ENCODE data around the gene PRDM16.

- no peak for TF ChIP-seq POLR2A (IDR thresholded peaks at IDR 0.05)
- TF ChIP-seq CTCF (IDR thresholded peaks at IDR 0.05), result no peak
These were observed 410.7 kb downstream of the PRDM16 start for GRCh38 chr1:3479511-3480368.

Data from thyroid gland (tissue), 4 donors.